ENCODE measurements around the gene KAT2A.
"Not testable (repeated sequence)": the region's sequence is repeated elsewhere in the genome, so short reads cannot be mapped to it uniquely, and the experiment has no call there.

Gene KAT2A

DNA sequence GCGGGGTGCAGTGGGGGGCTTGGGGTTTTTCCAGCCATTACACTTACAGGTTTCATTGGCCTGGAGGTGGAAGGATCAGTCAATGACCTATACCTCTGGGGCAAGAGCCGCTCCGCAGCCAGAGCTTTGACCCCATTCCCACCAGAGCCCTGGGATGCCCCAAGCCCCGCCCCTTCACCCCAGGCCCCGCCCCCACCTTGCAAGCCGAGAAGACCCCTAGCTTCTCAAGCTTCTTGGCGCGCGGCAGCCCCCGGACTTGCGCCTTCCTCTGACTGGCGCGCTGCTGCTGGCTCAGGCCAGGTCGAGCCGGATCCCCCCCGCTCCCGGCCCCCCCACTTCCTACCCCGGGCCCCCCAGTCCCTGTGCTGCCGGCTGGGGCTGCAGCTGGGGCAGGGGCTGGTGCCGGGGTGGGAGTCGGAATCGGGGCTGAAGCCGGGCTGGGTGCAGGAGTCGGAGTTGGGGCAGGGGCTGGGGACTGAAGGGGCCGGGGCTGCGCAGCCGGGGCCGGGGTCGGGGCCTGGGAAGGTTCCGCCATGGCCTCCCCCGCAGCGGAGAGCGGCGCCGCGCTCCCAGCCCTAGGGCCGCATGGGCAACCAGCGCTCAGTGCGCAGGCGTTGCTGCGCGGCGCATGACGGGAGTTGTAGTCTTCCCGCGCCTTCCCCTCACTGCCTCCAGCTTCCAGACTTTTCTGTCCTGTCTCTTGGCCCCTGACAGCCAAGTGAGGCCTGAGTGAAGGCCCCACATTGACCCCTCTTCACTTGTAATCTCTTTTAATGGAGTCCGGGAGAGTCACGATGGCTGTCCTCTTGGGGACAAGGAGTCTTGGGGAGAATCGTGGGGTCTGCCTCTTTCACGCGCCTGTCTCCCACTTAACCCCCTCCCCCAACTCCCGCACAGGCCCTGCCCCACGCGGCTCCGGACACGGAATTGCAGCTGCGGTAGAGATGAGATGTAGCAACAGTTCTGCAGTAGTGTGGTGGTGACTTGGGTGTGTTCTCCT lies at the start of gene KAT2A:
TSS of gene KAT2A (minus strand) at position 598 of the 1,000 bp plus-strand sequence. CDS start at position 535, 63 bp downstream.
- DNase-seq, result peak; percentile 93

DNA sequence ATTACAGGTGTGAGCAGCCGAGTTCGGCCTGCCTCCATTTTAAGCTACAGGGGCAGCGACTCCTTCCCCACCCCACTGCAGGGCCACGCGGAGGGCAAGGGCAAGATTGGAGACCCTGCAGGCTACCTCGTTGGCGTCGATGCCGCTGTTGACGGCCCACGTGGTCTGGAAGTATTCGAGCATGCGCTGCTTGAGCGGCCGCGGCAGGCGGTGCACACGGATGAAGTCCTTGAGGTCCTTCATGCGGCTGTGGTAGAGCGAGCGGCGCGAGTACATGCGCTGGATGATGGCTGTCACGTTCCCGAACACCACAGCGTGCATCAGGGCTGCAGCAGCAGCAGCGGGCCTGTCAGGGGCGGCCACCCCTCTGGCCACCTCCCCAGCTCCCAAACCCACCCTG lies 48.2 kb upstream of the KAT2A start:
- DNase-seq, result no peak

DNA sequence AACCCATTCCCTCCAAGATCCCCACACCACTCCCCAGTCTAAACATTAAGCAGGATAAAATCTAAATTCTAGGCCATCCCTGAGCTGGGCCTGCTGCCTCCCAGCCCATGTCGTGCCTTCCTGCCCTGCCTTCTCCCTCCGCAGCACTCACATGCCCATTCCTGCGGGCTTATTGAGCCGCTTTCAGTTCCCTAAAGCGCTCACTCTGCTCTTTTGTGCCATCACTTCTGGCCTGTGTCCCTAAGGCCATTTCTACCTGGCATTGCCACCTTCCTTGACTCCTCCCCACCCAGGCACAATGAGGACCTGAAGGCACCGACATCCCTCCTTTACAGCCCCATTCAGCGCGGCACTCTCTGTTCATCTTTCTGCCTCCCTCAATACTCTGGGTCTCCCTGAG lies 46.6 kb upstream of the KAT2A start:
- no peak for DNase-seq

DNA sequence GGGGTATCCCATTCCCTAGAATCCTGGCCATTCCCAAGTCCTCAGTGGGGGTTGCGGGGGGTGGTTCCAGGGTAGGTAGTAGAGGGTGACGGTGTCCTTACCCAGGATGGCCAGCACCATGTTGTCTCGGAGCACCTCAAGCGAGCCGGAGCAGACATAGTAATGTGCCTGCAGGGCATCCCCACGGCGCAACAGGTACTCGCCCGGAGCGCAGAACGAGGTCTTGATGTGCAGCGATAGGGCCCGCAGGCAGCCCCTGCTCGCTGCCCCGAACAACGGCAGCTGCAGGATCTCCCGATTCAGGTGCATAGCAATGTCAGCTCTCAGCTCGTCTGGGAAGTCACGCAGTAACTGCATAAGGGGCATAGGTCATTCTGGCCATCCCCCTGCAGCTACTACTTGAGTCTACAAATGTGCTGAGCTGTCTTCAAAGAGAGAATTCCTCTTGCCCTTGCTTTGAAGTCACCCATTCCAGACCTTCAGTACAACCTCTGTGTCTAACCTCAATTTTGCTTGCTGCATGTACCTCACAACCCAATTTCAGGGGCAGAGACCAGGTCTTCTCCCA lies 45.1 kb upstream of the KAT2A start:
- no peak for DNase-seq

- no peak for DNase-seq
These were observed 44.6 kb upstream of the KAT2A start for GRCh38 chr17:42165751-42166150.

- no peak for DNase-seq
These were observed 42.7 kb upstream of the KAT2A start for GRCh38 chr17:42163696-42164407.

GRCh38 chr17:42163113-42163512 lies 41.9 kb upstream of the KAT2A start:
- peak; percentile 67 for DNase-seq

GRCh38 chr17:42160531-42160910 lies 39.4 kb upstream of the KAT2A start:
- DNase-seq, result no peak

DNA sequence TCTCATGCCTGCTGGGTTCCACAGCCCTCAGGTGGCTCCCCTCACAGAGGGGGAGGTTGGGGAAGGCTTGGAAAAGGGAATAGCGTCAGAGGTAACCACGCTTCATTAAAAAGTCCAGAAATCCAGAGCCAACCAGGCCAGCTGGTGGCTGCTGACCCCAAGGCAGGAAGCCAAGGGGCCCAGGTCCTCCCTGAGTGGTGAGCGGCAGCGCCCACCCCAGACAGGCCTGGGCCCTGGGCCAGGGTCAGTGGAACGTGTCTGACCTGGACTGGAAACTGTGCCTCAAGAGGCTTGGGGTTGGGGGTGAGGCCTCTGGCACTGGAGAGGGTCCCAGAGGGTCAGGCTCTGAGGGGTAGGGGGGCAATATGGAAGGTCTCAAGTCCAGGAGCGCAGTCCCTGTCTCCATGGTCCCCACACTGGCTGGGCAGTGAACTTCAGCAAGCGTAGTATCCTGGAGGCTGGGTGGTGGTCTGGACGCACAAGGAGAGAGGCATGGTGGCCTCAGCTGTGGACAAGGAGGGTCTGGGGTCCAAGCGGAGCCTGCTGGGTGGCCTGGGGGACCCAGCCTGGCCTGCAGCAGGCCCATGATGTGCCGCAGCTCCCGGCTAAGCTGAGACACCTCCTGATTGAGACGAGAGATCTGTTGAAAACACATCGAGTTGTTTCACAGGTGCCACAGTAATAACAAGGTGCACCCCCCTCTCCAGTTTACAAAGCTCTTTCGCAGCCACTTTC lies 38.8 kb upstream of the KAT2A start:
- no peak for DNase-seq

GRCh38 chr17:42155614-42156045 lies 34.5 kb upstream of the KAT2A start:
- no peak for DNase-seq

- peak; percentile 48 for DNase-seq
These were observed 33.0 kb upstream of the KAT2A start for GRCh38 chr17:42153919-42154742.

DNA sequence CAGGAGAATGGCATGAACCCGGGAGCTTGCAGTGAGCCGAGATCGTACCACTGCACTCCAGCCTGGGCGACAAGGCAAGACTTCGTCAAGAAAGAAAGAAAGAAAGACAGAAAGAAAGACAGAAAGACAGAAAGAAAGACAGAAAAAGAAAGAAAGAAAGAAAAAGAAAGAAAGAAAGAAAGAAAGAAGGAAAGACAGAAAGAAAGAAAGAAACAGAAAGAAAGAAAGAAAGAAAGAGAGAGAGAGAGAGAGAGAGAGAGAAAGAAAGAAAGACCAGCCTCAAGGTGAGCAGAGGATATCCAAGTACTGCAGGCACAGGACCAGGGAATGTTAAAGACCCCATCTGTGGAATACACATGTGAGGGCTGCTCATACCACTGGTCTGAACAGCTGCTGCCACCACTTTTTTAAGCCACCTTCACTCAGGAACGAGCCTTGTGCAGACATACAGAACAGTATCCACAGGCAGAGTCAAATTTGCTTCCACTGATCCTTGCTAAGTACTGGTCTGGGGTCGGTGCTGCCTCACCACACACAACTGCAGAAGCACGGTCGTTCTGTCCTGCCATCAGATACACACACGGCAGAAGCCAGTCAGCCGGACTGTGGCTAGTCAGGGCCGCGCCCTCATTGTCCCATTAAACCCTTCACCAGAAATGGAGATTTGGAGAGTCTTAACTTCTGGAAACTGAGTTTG lies 25.9 kb upstream of the KAT2A start:
- no peak for DNase-seq

- DNase-seq, result not testable (repeated sequence)
These were observed 22.0 kb upstream of the KAT2A start for GRCh38 chr17:42143138-42143537.

- no peak for DNase-seq
These were observed 21.3 kb upstream of the KAT2A start for GRCh38 chr17:42142371-42142896.

DNA sequence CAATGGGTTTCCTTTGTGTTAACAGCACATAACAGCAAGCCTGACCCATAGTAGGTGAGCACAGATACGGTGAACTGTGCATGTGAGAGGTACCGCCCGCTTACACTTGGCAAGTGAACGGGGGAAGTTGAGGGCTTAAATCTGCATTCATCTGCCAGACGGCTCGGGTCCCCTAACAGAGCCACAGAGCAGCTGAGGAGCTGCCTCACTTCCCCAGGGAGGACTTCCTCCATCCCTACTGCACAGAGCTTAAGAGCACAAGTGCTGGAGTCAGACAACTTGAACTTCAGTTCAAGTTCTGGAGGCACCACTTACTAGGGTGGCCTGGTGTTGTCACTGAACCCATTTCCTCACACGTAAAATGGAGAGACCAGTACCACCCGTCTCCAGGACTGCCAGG lies 20.2 kb upstream of the KAT2A start:
- no peak for DNase-seq

DNA sequence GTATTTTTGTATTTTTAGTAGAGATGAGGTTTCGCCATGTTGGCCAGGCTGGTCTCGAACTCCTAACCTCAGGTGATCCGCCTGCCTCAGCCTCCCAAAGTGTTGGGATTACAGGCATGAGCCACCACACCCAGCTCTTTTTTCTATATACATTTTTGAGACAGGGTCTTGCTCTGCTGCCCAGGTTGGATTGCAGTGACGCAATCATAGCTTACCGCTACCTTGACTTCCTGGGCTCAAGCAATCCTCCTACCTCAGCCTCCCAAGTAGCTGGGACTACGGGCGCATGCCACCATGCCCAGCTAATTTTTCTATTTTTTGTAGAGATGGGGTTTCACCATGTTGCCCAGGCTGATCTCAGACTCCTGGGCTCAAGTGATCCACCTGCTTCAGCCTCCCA lies 19.5 kb upstream of the KAT2A start:
- not testable (repeated sequence) for DNase-seq

- DNase-seq, result no peak
These were observed 17.8 kb upstream of the KAT2A start for GRCh38 chr17:42138749-42139492.

DNA sequence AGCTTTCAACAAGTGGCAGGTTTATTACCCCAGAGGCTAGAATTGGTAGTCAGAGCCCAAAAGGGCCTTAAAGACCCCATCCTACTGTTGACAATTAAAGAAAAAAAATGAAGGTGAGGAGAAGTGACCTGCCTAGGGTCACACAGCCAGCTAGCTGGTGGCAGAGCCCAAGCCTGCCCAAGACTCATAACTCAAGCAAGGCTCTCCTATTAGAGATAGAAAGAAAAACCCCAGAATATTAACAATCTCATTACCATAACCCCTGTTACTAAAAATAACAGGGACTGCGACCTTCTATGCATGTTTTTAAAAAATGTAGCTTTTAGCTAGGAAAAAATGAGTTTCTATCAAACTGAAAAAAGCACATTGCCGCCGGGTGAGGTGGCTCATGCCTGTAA lies 15.5 kb upstream of the KAT2A start:
- no peak for DNase-seq

GRCh38 chr17:42135664-42136653 lies 14.8 kb upstream of the KAT2A start:
- no peak for DNase-seq
